IPS-20b (cell line): ENCODE results near the gene ITPR1.

Experiments
- H3K27ac ChIP-seq: one replicate; pipeline ENCODE4 v1.5.1; 2013; ENCODE audit warnings: low read length
- H3K27me3 ChIP-seq: 2 replicates; pipeline ENCODE4 v1.6.1; 2013; ENCODE audit warnings: mild to moderate bottlenecking, low read length, inconsistent platforms; ENCODE audit not compliant: insufficient read depth
- H3K36me3 ChIP-seq: 2 replicates; pipeline ENCODE4 v1.6.1; 2013; ENCODE audit warnings: low read depth, mild to moderate bottlenecking, inconsistent platforms, low read length, moderate library complexity; ENCODE audit not compliant: insufficient read depth
- H3K4me1 ChIP-seq: 2 replicates; pipeline ENCODE4 v1.6.1; 2013; ENCODE audit warnings: mild to moderate bottlenecking, control low read depth, inconsistent platforms, low read length, moderate library complexity; ENCODE audit not compliant: insufficient read depth
- H3K4me3 ChIP-seq: 2 replicates; pipeline ENCODE4 v1.5.1; 2013; ENCODE audit warnings: mild to moderate bottlenecking, low read length, inconsistent platforms
- H3K9ac ChIP-seq: 2 replicates; pipeline ENCODE4 v1.6.1; 2013; ENCODE audit warnings: low read depth, mild to moderate bottlenecking, inconsistent platforms, low read length, moderate library complexity
- H3K9me3 ChIP-seq: 2 replicates; pipeline ENCODE4 v1.6.1; 2013; ENCODE audit warnings: mild to moderate bottlenecking, low read depth, low read length, inconsistent platforms; ENCODE audit not compliant: insufficient read depth

ITPR1 gene

GRCh38 chr3:4855676-4856075 lies 362.5 kb downstream of the ITPR1 start:
- H3K9me3 ChIP-seq: no peaks in the 10 kb centered on the region
- H3K9ac ChIP-seq: no peak overlapping the region
- H3K36me3 ChIP-seq: no peaks in the 10 kb centered on the region
- H3K27me3 ChIP-seq: no peaks in the 10 kb centered on the region
- no peaks in the 10 kb centered on the region; the same call in 1 of the 2 replicates for H3K4me1 ChIP-seq
- H3K4me3 ChIP-seq: no peak overlapping the region
- no peak overlapping the region for H3K27ac ChIP-seq

DNA sequence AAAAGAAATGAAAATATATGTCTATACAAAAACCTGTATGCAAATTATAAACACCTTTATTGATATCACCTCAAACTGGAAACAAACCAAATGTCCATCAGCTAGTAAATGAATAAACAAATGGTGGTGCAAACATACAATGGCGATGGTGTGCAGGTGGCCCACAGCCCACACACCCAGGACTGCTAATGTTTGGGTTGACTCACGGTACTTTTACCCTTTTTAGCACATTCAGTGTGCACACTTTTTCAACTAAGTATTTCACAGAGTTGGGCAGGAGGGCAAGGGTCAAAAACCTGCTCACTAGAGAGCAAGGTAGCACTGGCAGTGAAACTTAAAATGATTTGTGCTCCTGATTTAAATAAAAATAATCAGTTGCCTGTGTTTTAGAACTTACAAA lies 363.0 kb downstream of the ITPR1 start:
- H3K36me3 ChIP-seq: no peaks in the 10 kb centered on the region
- peaks cover 2% of the 10 kb centered on the region for H3K9me3 ChIP-seq
- H3K9ac ChIP-seq: no peak overlapping the region
- H3K27ac ChIP-seq: no peak overlapping the region
- H3K4me1 ChIP-seq: no peaks in the 10 kb centered on the region; the same call in 1 of the 2 replicates
- H3K27me3 ChIP-seq: no peaks in the 10 kb centered on the region
- no peak overlapping the region for H3K4me3 ChIP-seq

DNA sequence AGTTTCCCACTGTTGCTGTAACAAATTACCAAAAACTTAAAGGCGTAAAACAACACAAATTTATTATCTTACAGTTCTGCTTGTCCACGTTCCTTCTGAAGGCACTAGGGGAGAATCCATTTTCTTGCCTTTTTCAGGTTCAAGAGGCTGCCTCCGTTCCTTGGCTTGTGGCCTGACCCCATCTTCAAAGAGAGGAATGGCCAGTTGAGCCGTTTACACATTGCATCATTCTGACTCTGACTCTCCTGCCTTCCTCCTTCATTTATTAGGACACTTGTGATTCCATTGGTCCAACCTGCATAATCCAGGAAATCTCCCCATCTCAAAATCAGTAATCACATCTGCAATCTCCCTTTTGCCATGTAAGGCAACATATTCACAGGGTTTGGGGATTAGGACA lies 363.4 kb downstream of the ITPR1 start:
- Histone ChIP-seq H3K9me3 (peaks cover 6% of the 10 kb centered on the region), H3K27ac (no peak overlapping the region), H3K27me3 (no peaks in the 10 kb centered on the region), H3K36me3 (no peaks in the 10 kb centered on the region), H3K9ac (no peak overlapping the region), H3K4me3 (no peak overlapping the region), H3K4me1 (no peaks in the 10 kb centered on the region; the same call in 1 of the 2 replicates)

DNA sequence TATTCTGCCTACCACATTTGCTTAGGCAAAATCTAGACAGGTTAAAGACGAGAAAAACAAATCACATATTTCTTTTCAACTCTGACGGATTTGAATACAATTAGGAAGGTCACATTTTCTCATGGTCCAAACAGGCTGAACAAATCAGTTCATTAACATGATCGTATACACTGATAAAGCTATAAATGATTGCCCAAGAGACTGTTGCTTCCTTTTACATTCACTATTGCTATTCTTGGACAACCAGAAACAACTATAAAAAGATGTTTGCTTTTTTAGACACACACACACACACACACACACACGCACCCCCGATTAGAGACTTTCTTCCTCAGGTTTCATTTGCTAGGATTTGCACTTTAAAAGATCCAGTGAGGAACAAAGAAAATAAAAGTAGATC lies 363.8 kb downstream of the ITPR1 start:
- Histone ChIP-seq H3K27me3 (no peaks in the 10 kb centered on the region), H3K27ac (no peak overlapping the region), H3K9me3 (peaks cover 7% of the 10 kb centered on the region), H3K36me3 (no peaks in the 10 kb centered on the region), H3K4me3 (no peak overlapping the region), H3K4me1 (no peaks in the 10 kb centered on the region; the same call in 1 of the 2 replicates), H3K9ac (no peak overlapping the region)

- Histone ChIP-seq H3K9me3 (peaks cover 7% of the 10 kb centered on the region), H3K4me1 (no peaks in the 10 kb centered on the region), H3K27me3 (no peaks in the 10 kb centered on the region), H3K27ac (no peak overlapping the region), H3K9ac (no peak overlapping the region), H3K36me3 (no peaks in the 10 kb centered on the region), H3K4me3 (no peak overlapping the region)
Measured at GRCh38 chr3:4859788-4860187, 366.6 kb downstream of the ITPR1 start.

DNA sequence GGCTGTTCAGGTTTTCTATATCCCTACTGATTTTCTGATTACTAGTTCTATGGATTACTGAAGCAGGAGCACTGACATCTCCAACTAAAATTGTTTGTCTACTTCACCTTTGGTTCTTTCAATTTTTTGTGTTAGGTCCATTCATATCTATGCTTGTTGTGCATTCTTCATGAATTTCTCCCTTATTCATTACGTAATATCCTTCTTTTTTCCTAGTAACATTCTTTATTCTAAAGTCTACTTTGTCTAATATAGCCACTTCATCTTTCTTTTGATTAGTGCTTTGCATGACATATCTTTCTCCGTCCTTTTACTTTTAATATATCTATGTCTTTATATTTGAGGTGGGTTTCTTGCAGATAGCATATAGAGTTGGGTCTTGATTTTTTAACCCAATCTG lies 369.8 kb downstream of the ITPR1 start:
- no peaks in the 10 kb centered on the region for H3K36me3 ChIP-seq
- H3K27ac ChIP-seq: no peak overlapping the region
- no peak overlapping the region for H3K4me3 ChIP-seq
- H3K27me3 ChIP-seq: peaks cover 12% of the 10 kb centered on the region
- H3K9ac ChIP-seq: no peak overlapping the region
- peaks cover 7% of the 10 kb centered on the region for H3K9me3 ChIP-seq
- peaks cover 2% of the 10 kb centered on the region; the same call in 1 of the 2 replicates for H3K4me1 ChIP-seq

DNA sequence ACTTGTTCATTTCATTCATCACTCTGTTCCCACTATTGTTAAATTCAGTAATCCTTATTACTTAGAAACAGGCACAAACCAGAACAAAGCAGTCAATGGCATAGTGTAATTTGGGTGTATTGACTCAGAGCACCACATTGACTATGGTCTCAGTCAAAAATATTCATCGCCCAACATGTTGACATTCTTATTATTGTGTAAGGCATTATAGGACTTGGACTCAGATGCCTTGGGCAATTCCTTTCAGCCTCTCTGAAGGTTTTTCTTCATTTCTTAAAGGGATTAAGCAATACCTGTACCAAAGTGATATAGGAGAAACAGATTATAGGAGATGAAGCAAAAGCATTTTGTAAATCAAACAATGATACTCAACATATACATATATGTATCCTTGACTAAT lies 371.4 kb downstream of the ITPR1 start:
- peaks cover 3% of the 10 kb centered on the region; the same call in 1 of the 2 replicates for H3K4me1 ChIP-seq
- H3K9ac ChIP-seq: no peak overlapping the region
- peaks cover 25% of the 10 kb centered on the region for H3K27me3 ChIP-seq
- H3K9me3 ChIP-seq: peaks cover 7% of the 10 kb centered on the region
- H3K36me3 ChIP-seq: no peaks in the 10 kb centered on the region
- no peak overlapping the region for H3K4me3 ChIP-seq
- no peak overlapping the region for H3K27ac ChIP-seq

- no peak overlapping the region for H3K4me3 ChIP-seq
- H3K27ac ChIP-seq: no peak overlapping the region
- peaks cover 3% of the 10 kb centered on the region; the same call in 1 of the 2 replicates for H3K4me1 ChIP-seq
- peaks cover 31% of the 10 kb centered on the region for H3K27me3 ChIP-seq
- H3K9me3 ChIP-seq: peaks cover 7% of the 10 kb centered on the region
- H3K36me3 ChIP-seq: no peaks in the 10 kb centered on the region
- no peak overlapping the region for H3K9ac ChIP-seq
Measured at GRCh38 chr3:4865714-4866113, 372.6 kb downstream of the ITPR1 start.

DNA sequence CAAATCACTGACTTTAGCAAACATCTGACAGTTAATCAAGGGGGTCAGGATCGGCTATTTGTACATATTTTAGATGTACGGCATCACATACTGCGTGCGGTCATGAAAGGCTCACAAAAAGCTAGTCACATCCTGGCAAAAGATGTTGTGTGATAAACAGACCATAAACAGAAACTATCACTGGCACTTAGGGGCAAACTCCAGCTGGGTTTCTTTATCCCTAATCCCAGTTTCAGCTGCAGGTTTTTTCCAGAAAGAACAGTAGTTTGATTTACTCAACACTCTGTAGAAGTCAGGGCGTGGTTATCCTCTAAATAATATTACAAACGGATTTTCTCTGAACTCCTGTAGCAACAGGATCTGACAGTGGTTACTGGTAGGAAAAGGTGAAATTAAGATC lies 373.7 kb downstream of the ITPR1 start:
- H3K9me3 ChIP-seq: no peaks in the 10 kb centered on the region
- no peak overlapping the region for H3K9ac ChIP-seq
- H3K27me3 ChIP-seq: peaks cover 31% of the 10 kb centered on the region
- no peak overlapping the region for H3K4me3 ChIP-seq
- H3K27ac ChIP-seq: no peak overlapping the region
- H3K36me3 ChIP-seq: no peaks in the 10 kb centered on the region
- H3K4me1 ChIP-seq: peaks cover 3% of the 10 kb centered on the region; the same call in 1 of the 2 replicates

- H3K27me3 ChIP-seq: no peaks in the 10 kb centered on the region; the same call in 1 of the 2 replicates
- no peak overlapping the region for H3K9ac ChIP-seq
- H3K36me3 ChIP-seq: no peaks in the 10 kb centered on the region
- no peaks in the 10 kb centered on the region for H3K4me1 ChIP-seq
- no peak overlapping the region for H3K27ac ChIP-seq
- no peaks in the 10 kb centered on the region for H3K9me3 ChIP-seq
- H3K4me3 ChIP-seq: no peak overlapping the region
Measured at GRCh38 chr3:4877173-4877787, 384.1 kb downstream of the ITPR1 start.

DNA sequence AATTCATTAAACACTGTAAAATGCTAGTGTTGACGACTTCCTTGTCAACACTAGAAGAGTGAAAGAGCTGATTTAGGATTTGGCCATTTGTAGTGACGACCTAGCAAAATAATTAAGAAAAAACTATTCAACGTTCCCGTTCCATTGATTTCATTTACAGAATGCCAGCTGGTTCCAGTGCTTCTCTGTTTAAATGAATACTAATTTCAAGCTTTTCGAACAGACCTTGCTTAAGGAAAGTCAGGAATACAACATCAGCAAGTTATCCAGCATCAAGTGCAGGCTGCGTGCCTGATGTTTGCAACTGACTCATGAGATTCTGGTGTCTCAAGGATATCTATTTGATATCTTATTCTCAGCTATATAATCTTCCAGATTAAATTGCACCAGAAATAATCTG lies 387.7 kb downstream of the ITPR1 start:
- Histone ChIP-seq H3K27me3 (no peaks in the 10 kb centered on the region), H3K36me3 (no peaks in the 10 kb centered on the region), H3K27ac (no peak overlapping the region), H3K9me3 (no peaks in the 10 kb centered on the region), H3K4me3 (no peak overlapping the region), H3K9ac (no peak overlapping the region), H3K4me1 (no peaks in the 10 kb centered on the region)

GRCh38 chr3:4882548-4882947 lies 389.4 kb downstream of the ITPR1 start:
- H3K4me1 ChIP-seq: no peaks in the 10 kb centered on the region
- H3K4me3 ChIP-seq: no peak overlapping the region
- no peak overlapping the region for H3K27ac ChIP-seq
- H3K9ac ChIP-seq: no peak overlapping the region
- H3K27me3 ChIP-seq: no peaks in the 10 kb centered on the region
- H3K36me3 ChIP-seq: no peaks in the 10 kb centered on the region
- no peaks in the 10 kb centered on the region for H3K9me3 ChIP-seq
